GM15510 (cell line): ENCODE data around the gene ADAMTS2.

Source experiments
- POLR2A ChIP-seq: IDR thresholded peaks from 3 replicates; pipeline ENCODE4 v1.6.1; 2011; ENCODE audit warnings: borderline replicate concordance; ENCODE audit not compliant: insufficient read length; ENCODE audit errors: extremely low read depth

The ADAMTS2 gene

DNA sequence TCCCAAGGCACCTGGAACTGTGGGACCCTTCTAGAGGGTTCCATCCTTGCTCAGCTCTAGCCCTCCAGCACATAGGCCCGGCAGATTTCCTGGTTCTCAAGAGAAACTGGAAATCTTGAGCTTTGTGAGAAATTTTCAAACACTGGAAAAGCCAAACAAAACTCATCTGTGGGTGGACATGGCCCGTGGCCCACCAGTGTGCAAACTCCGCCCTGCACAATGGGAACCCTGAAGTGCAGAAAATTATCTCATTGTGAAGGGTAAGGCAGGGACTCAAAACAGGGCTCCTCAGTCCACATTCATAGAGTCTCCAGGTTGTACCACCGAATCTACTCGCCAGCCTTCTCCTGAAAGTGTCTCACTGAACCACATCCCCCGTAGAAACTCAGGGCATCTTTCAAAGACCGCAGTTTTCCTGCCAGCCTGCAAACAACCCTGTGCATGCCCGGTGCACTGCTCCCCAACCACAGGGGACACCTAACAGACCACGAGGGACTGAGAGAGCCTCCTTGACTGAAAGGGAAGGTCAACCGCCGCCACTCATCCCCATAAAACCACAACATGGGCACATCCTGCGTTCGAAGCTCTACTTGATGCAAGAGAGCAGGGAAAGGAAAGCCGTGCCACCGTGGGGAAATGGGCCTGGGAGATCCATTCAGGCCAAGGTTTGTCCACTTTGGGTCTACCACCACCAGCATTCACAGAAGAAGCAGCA is 18.1 kb downstream of the ADAMTS2 start:
- no peak for TF ChIP-seq POLR2A

DNA sequence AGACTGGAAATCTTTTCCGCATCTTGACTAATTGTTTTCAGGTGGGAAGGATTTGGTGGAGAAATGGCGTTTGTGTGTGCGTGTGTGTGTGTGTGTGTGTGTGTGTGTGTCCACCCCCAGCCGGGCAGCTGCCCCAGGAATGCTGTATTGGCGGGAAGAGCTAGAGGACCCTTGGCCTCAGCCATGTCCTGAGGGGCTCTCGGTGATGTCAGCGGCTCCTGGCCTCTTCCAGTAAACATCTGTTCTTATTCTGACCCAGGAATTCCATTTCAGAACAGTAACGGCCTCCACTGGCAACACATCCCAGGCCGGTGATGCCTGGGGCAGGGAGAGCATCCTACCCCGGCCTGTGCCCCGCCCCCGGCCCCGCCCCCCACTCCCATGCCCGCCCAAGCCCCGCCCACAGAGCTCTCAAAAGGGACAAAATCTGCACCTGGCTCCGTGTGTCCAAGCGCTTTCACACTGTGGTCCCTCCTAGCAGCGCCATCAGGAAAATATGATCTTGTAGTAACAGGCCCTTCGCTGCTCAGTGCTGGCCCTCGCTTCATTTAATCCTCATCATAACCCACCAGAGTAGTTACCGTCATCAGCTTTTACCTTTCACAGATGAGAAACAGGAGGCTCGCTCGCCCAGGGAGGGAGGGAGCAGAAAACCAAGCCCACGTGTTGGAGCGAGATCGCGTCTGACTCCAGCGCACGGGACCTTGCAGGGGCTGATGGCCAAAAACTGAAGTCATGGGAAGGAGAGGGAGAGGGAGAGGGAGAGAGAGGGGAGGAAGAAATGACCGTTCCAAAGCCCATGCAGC is 18.9 kb downstream of the ADAMTS2 start:
- no peak for TF ChIP-seq POLR2A

GRCh38 chr5:179325296-179326031 is 19.8 kb downstream of the ADAMTS2 start:
- TF ChIP-seq POLR2A = no peak

DNA sequence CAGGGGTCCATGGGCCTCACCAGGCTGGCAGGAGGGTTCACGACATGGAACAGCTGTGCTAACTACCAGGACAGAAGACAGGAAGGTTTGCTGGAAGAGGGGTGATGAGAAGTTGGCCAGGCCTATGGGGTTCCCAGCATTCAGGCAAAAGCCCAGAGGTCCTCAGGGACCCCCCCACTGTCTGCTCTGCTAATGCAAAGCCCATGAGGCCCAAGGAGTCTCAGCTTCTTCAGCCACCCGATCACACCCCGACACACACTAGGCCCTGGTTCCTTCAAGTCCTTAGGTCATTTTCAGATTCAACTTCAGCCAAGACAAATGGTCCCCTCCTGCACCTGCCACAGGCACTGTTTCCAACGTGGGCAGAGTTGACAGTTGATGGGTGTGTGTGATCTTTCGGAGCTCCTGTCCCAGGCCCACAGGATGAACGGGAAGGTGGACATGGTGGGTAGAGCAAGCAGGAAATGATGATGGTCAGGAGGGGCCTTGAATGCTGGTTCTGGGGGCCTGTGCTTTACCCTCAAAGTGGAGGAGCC is 20.4 kb downstream of the ADAMTS2 start:
- TF ChIP-seq POLR2A = no peak

DNA sequence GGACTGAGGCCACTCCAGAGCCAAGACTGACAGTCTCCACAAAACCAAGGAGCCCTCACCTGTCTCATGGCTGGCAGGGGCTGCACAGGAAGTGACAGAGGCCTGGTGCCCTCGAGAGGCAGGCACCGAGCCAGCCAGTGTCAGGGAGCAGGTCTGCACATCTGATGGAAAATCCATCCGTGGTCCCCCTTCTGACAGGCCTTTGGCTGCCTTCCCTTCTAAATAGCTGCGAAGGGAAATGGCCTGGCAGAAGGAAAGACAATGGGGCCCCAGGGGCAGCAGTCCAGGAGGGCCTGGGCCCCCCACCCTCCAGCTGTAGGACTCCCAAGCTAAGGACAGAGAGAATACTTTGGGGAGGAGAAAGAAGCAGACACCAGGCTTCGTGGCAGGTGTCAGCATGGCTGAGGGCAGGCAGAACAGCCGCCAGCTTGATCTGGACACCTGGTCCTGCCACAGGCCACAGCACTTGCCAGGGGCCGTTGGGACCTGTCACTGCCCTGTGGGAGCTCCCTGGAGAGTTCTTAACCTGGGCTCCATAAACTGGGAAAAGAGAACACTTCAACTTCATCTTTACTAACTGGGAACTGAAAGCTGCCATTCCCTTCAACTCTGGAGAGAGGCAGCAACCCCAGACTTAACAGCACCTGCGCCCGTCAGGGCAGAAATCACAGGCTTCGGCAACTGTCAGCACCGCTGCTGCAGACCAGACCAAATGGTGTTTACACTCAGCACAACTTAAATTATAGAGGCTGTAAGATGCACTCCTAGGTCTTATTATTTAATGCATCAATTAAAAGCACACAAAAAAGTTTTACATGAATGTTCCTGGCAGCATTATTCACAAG is 22.0 kb downstream of the ADAMTS2 start:
- TF ChIP-seq POLR2A = no peak

GRCh38 chr5:179322071-179323025 is 22.9 kb downstream of the ADAMTS2 start:
- TF ChIP-seq POLR2A = no peak

DNA sequence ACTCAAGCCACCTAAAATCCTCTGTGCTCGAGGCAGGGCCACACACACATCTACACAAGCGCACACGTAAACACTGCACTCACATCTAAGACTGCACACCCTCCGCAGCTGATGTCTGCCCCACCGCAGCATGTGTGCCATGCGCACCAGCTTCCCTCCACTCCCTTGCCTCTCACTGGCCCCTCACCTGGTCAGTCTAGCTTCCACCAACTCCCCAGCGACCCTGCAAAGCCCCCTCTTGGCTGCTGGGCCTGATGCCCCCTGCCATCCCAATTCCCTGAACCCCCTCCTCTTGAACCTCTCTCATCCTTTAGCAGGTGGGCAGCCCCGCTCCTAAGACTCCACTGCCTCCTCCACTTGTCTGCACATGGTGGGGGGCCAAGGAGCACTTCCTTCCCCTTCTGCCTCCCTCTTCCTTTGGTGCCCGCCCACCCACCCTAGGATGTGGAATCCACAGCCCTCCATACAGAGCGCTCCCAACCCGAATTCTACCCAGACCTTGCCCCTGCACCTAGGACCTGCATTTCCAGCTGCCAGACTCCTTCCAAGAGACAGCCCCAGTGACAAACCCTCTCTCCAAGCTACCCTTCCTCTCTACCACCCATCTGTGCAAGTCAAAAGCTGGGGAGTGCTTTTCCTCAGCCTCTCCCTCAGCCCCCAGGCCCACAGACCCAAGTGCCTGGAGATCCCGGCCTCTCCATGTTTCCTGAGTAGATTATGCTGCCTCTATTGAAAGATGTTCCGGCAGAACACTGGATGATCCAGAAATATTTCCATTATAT is 23.9 kb downstream of the ADAMTS2 start:
- no peak for TF ChIP-seq POLR2A

DNA sequence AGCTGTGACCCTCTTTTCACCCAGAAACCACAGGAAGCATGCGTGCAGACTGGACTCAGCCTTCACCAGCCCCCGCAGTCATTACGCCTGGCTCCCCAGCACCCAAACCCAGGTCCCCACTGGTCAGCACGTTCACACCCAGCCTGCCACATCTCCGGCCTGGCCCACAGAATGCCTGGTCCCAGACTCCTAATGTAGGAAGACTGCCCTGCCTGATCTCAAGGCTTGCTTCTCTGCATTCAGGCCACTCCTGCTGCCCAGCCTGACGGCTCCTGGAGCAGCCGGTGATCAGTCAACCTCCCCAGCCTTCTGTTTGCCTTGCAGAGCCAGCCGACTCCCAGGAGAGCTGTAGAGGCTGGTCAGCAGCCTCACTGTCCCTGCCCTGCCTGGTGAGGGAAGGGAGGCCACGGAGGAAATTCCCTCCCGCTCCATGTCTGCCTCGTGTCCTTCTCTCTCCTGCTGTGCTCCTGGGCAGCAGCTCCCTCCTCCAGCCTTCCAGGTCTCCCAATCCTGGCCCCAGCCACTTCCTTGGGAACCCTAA is 25.4 kb downstream of the ADAMTS2 start:
- TF ChIP-seq POLR2A = no peak

DNA sequence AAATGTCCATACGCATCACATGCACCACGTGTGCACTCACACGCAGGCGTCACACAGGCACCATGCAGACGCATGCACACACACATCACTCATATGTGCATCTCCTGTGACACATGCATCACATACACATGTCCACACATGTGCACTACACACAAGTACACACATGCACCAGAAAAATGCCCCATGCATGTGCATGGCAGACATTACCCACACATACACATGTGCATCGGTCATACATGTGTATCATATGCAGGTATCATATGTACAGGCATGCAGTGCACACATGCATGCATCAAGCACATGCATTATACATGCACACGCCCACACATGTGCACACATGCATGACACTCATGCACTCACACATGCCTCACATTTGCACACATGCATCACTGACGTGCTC is 26.1 kb downstream of the ADAMTS2 start:
- no peak for TF ChIP-seq POLR2A

- no peak for TF ChIP-seq POLR2A
Measured at GRCh38 chr5:179318221-179318955, 26.9 kb downstream of the ADAMTS2 start.

- TF ChIP-seq POLR2A = no peak
Measured at GRCh38 chr5:179317411-179318220, 27.6 kb downstream of the ADAMTS2 start.
